ENCODE results near the gene SLC13A3.

The SLC13A3 gene

GRCh38 chr20:46552460-46553420, 98.5 kb downstream of the SLC13A3 start:
- DNase-seq = no peak

GRCh38 chr20:46551522-46552381, 99.5 kb downstream of the SLC13A3 start:
- DNase-seq = no peak

GRCh38 chr20:46550461-46550860, 100.8 kb downstream of the SLC13A3 start, which contains the start of gene OCSTAMP:
OCSTAMP (minus strand) TSS chr20:46550654; CDS start chr20:46550560, 94 bp downstream.
- DNase-seq = no peak

- DNase-seq = no peak
Measured at GRCh38 chr20:46549188-46549972, 101.9 kb downstream of the SLC13A3 start.

GRCh38 chr20:46548688-46549087, 102.6 kb downstream of the SLC13A3 start:
- no peak for DNase-seq

- DNase-seq = no peak
Measured at GRCh38 chr20:46547995-46548394, 103.3 kb downstream of the SLC13A3 start.

- DNase-seq = no peak
Measured at GRCh38 chr20:46546936-46547335, 104.3 kb downstream of the SLC13A3 start.

- DNase-seq = no peak
Measured at GRCh38 chr20:46546298-46546697, 105.0 kb downstream of the SLC13A3 start.

GRCh38 chr20:46545827-46546138, 105.5 kb downstream of the SLC13A3 start:
- DNase-seq = no peak

- peak; percentile 38 for DNase-seq
Measured at GRCh38 chr20:46545077-46545826, 106.0 kb downstream of the SLC13A3 start.

GRCh38 chr20:46544576-46544975, 106.7 kb downstream of the SLC13A3 start:
- no peak for DNase-seq

GRCh38 chr20:46543959-46544358, 107.3 kb downstream of the SLC13A3 start:
- DNase-seq = no peak

- no peak for DNase-seq
Measured at GRCh38 chr20:46543033-46543432, 108.2 kb downstream of the SLC13A3 start.

GRCh38 chr20:46541229-46541935, 109.9 kb downstream of the SLC13A3 start:
- DNase-seq = no peak

GRCh38 chr20:46539113-46539512, 112.1 kb downstream of the SLC13A3 start:
- DNase-seq = no peak

GRCh38 chr20:46530640-46531039, 120.6 kb downstream of the SLC13A3 start:
- DNase-seq = no peak

GRCh38 chr20:46523696-46524328, 127.4 kb downstream of the SLC13A3 start:
- no peak for DNase-seq

- DNase-seq = peak; percentile 21
Measured at GRCh38 chr20:46523108-46523507, 128.2 kb downstream of the SLC13A3 start.

- DNase-seq = peak; percentile 46
Measured at GRCh38 chr20:46520976-46521579, 130.2 kb downstream of the SLC13A3 start.

- no peak for DNase-seq
Measured at GRCh38 chr20:46520540-46520939, 130.7 kb downstream of the SLC13A3 start.
